Fibroblast of lung (primary cell): Measurements from ENCODE around the gene TMCC1. TPM values are rescaled to one million over a fixed set of nuclear protein-coding genes. Genes with fewer than 3 reads are reported as not detected.

Source experiments
- DNase-seq, 2 donors: peaks; one replicate each; pipeline versions ENCODE4 v3.0.0 to v3.0.0-alpha.2; 2010; ENCODE audit warnings: low read depth in 2 of 2
- H2AFZ ChIP-seq: 2 replicates; pipeline ENCODE4 v1.5.1; 2012; ENCODE audit warnings: low read length, control low read depth, inconsistent platforms
- H3K27ac ChIP-seq: 2 replicates; pipeline ENCODE4 v1.5.1; 2011; ENCODE audit warnings: low read length, control low read depth; ENCODE audit not compliant: insufficient read depth
- H3K27me3 ChIP-seq: 2 replicates; pipeline ENCODE4 v1.5.1; 2011; ENCODE audit warnings: mild to moderate bottlenecking, low read length; ENCODE audit not compliant: control insufficient read depth, insufficient read depth
- H3K36me3 ChIP-seq: 2 replicates; pipeline ENCODE4 v1.5.1; 2011; ENCODE audit warnings: low read length; ENCODE audit not compliant: control insufficient read depth, insufficient read depth
- H3K4me1 ChIP-seq: 2 replicates; pipeline ENCODE4 v1.5.1; 2011; ENCODE audit warnings: low read length; ENCODE audit not compliant: control insufficient read depth, insufficient read depth; ENCODE audit errors: extremely low read depth
- H3K4me2 ChIP-seq: 2 replicates; pipeline ENCODE4 v1.5.1; 2011; ENCODE audit warnings: low read length, control low read depth; ENCODE audit not compliant: insufficient read depth; ENCODE audit errors: extremely low read depth
- H3K4me3 ChIP-seq, 4 experiments: fragments of 200-600 bp in 1 of 4; sonication (generic) in 1 of 4; replicated peaks in 1 of 4; 2 replicates each; pipeline ENCODE4 v1.5.1; 2011 to 2016; ENCODE audit warnings: low read length in 4 of 4, low read depth in 3 of 4, mild to moderate bottlenecking in 3 of 4, control low read depth in 2 of 4, inconsistent platforms in 1 of 4, mixed read lengths in 1 of 4; ENCODE audit not compliant: insufficient read depth in 1 of 4; ENCODE audit errors: control extremely low read depth in 1 of 4
- H3K79me2 ChIP-seq: 2 replicates; pipeline ENCODE4 v1.5.1; 2012; ENCODE audit warnings: mild to moderate bottlenecking, low read length, inconsistent platforms; ENCODE audit not compliant: control insufficient read depth, insufficient read depth
- H3K9ac ChIP-seq: 2 replicates; pipeline ENCODE4 v1.5.1; 2011; ENCODE audit warnings: mild to moderate bottlenecking, low read length, control low read depth; ENCODE audit not compliant: insufficient read depth
- H3K9me3 ChIP-seq: 2 replicates; pipeline ENCODE4 v1.5.1; 2012; ENCODE audit warnings: low read depth, low read length; ENCODE audit not compliant: control insufficient read depth, insufficient read depth
- H4K20me1 ChIP-seq: 2 replicates; pipeline ENCODE4 v1.5.1; 2011; ENCODE audit warnings: low read length; ENCODE audit not compliant: control insufficient read depth, insufficient read depth; ENCODE audit errors: extremely low read depth
- EZH2 ChIP-seq: IDR thresholded peaks from 2 replicates; pipeline ENCODE4 v1.5.1; 2012; ENCODE audit warnings: low read length, control low read depth, mild to moderate bottlenecking; ENCODE audit errors: missing control alignments
- polyA plus RNA-seq, 2 donors: library from polyadenylated mRNA; depleted of rRNA in 1 of 2; stranded (reverse) in 1 of 2; unstranded in 1 of 2; fragments of >200 nt; gene quantifications; 2 replicates each; pipeline ENCODE4 v1.2.1, GENCODE V29; 2011 to 2012; ENCODE audit warnings: missing spikeins in 1 of 2
- total RNA-seq: library from RNA; depleted of rRNA; stranded (reverse); fragments of >200 nt; gene quantifications from 2 replicates; pipeline ENCODE4 v1.2.1, GENCODE V29; 2014
- TF ChIP-seq, protein P1 (sequence below), 2 donors: IDR thresholded peaks in 1 of 2; conservative IDR thresholded peaks in 1 of 2; 1 replicate in 1 of 2; 2 replicates in 1 of 2; pipeline ENCODE4 v1.5.1; 2011 to 2012; ENCODE audit warnings: low read length in 2 of 2, control low read depth in 1 of 2, inconsistent platforms in 1 of 2, low read depth in 1 of 2, mild to moderate bottlenecking in 1 of 2

The TMCC1 gene
- total and polyA plus RNA-seq, 2 donors (not counting 1 experiment from before 2014, with no cell fraction given), result 16.2 to 16.8 TPM

DNA sequence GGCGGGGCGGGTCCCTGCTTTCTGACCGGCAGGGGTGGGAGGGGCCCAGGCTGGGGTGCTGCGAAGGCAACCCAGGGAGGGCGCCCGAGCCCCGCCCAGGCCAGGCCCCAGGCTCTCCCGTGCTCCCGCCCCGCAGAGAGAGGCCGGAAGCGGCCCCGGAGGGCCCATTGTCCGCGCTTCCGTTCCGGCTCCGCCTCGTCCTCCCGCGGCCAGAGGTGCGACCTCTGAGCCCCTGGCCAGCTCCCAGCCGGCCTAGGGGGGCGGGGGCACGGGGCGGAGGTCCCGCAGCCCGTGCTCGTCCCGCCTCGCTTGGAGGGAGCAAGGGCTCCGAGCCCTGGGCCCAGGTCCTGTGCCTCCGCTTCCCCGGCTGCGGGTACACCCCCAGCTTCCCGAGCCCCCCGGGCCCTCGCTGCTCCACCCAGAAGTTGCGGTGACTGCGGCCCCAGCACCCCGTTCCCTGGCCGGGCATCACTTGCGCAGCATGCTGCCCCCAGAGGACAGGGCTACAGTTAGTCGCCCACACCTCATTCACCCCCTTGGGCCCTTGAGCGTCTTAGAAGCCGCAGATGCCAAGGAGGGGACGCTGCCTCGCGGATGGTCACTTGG lies 266.7 kb downstream of the TMCC1 start:
- no peaks in the 10 kb centered on the region for H3K27me3 ChIP-seq
- H2AFZ ChIP-seq, result peak overlapping the region; percentile 27
- peak; percentile 76 to 81 for DNase-seq
- H3K4me3 ChIP-seq, result peak overlapping the region; percentile 32 to 57 (median 40)
- H3K27ac ChIP-seq, result peak overlapping the region; percentile 97
- no peaks in the 10 kb centered on the region for H3K79me2 ChIP-seq
- no peaks in the 10 kb centered on the region for H3K36me3 ChIP-seq
- no peaks in the 10 kb centered on the region for H4K20me1 ChIP-seq
- no peaks in the 10 kb centered on the region for H3K9me3 ChIP-seq
- peak overlapping the region; percentile 83 for H3K4me2 ChIP-seq
- TF ChIP-seq, protein P1, sequence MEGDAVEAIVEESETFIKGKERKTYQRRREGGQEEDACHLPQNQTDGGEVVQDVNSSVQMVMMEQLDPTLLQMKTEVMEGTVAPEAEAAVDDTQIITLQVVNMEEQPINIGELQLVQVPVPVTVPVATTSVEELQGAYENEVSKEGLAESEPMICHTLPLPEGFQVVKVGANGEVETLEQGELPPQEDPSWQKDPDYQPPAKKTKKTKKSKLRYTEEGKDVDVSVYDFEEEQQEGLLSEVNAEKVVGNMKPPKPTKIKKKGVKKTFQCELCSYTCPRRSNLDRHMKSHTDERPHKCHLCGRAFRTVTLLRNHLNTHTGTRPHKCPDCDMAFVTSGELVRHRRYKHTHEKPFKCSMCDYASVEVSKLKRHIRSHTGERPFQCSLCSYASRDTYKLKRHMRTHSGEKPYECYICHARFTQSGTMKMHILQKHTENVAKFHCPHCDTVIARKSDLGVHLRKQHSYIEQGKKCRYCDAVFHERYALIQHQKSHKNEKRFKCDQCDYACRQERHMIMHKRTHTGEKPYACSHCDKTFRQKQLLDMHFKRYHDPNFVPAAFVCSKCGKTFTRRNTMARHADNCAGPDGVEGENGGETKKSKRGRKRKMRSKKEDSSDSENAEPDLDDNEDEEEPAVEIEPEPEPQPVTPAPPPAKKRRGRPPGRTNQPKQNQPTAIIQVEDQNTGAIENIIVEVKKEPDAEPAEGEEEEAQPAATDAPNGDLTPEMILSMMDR (conservative IDR thresholded peaks at IDR 0.05 in 1 of 2, IDR thresholded peaks at IDR 0.05 in 1 of 2; ENCODE audit: low read depth in 1 of 2, low read length in 2 of 2), result no peak
- no peak for TF ChIP-seq EZH2
- H3K4me1 ChIP-seq, result peaks cover 28% of the 10 kb centered on the region
- H3K9ac ChIP-seq, result peak overlapping the region; percentile 76

DNA sequence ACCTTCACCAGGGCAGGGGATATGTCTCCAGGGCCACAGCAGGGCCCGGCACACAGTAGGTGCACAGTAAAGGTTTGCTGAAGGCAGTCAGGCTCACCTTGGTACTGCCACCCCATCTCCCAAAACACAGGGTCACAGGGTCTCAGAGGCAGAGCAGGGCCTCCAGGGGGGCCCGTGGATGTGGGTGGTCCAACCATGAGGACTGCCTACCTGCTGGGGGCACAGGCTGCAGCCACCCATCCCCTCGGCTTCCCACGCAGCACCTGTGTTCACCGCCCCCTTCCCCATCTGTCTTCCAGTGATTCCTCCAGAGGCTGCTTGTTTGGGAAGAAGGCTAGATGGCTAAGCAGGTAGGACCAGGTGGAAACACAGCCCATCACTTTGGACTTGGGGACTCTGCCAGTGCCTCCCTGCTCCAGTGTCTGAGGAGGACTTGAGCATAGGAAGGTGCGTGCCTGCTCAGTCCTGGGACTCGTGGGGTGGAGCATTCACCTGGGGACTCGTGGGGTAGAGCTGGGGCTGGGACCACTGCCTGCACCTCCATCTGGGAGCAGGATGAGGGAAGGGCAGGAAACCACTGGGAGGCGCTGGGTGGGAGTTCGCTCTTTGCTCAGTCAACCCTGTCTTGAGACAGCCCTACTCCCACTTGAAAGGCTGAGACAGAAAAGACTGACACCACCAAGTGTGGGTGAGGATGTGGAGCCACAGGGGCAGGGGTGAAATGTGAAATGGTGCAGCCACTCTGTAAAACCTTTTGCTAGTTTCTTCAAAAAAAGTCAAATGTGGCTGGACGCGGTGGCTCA lies 268.2 kb downstream of the TMCC1 start:
- Histone ChIP-seq H4K20me1 (no peaks in the 10 kb centered on the region), H3K9ac (no peak overlapping the region), H3K4me3 (no peak overlapping the region), H3K36me3 (no peaks in the 10 kb centered on the region), H3K9me3 (no peaks in the 10 kb centered on the region), H3K27me3 (no peaks in the 10 kb centered on the region), H3K27ac (peak overlapping the region; percentile 76), H3K4me1 (peaks cover 28% of the 10 kb centered on the region), H3K79me2 (no peaks in the 10 kb centered on the region), H2AFZ (no peak overlapping the region), H3K4me2 (peak overlapping the region; percentile 11)
- TF ChIP-seq, protein P1 (conservative IDR thresholded peaks at IDR 0.05 in 1 of 2, IDR thresholded peaks at IDR 0.05 in 1 of 2; ENCODE audit: low read depth in 1 of 2, low read length in 2 of 2), result peak in 1 of 2 donors; percentile 5
- no peak for TF ChIP-seq EZH2
- no peak for DNase-seq

DNA sequence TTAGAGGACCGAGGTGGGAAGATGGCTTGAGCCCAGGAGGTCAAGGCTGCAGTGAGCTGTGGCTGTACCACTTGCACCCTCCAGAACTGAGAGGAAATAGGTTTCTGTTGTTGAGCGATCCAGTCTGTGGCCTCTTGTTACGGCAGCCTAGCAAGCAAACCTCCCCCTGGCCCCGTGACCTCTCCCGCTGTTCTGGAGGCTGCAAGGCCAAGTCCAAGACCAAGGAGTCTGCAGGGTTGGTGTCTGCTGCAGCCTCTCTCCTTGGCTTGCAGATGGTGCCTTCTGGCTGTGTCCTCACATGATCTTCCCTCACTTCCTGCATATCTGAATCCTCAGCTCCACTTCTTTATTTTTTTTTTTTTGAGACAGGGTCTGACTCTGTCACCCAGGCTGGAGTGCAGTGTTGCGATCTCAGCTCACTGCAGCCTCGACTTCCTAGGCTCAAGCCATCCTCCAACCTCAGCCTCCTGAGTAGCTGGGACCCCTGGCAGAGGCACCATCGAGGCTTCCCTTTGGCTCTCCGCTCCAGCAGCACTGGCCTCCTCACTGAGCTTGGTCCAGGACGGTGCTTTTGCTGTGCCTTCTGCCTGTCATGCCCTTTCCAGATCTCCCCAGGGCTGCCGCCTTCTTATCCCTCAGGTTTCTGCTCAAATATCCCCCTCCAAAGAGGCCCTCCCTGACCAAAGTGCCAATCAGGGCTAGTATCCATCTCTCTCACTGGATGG lies 269.0 kb downstream of the TMCC1 start:
- no peaks in the 10 kb centered on the region for H3K27me3 ChIP-seq
- H3K79me2 ChIP-seq, result no peaks in the 10 kb centered on the region
- H3K4me2 ChIP-seq, result no peak overlapping the region
- H3K9ac ChIP-seq, result no peak overlapping the region
- peak overlapping the region; percentile 22 for H2AFZ ChIP-seq
- no peak overlapping the region for H3K4me3 ChIP-seq
- H3K4me1 ChIP-seq, result peaks cover 28% of the 10 kb centered on the region
- no peaks in the 10 kb centered on the region for H4K20me1 ChIP-seq
- no peaks in the 10 kb centered on the region for H3K9me3 ChIP-seq
- H3K27ac ChIP-seq, result peak overlapping the region; percentile 16
- no peaks in the 10 kb centered on the region for H3K36me3 ChIP-seq
- TF ChIP-seq, protein P1 (conservative IDR thresholded peaks at IDR 0.05 in 1 of 2, IDR thresholded peaks at IDR 0.05 in 1 of 2; ENCODE audit: low read depth in 1 of 2, low read length in 2 of 2), result no peak
- no peak for TF ChIP-seq EZH2
- no peak for DNase-seq
